NCI-H748 treated with DMSO at 0.1 percent for 48 hours (cell line): ENCODE results near the gene IRX4.

Experiments
- DNase-seq: peaks from one replicate; lab custom pipeline; 2025; lab: John Stamatoyannopoulos, UW

The IRX4 gene

GRCh38 chr5:1891391-1891790, 8.7 kb upstream of the IRX4 start:
- DNase-seq = no peak

- no peak for DNase-seq
These were observed 7.6 kb upstream of the IRX4 start for GRCh38 chr5:1890296-1890695.

- DNase-seq = no peak
These were observed 6.8 kb upstream of the IRX4 start for GRCh38 chr5:1889321-1890065.

DNA sequence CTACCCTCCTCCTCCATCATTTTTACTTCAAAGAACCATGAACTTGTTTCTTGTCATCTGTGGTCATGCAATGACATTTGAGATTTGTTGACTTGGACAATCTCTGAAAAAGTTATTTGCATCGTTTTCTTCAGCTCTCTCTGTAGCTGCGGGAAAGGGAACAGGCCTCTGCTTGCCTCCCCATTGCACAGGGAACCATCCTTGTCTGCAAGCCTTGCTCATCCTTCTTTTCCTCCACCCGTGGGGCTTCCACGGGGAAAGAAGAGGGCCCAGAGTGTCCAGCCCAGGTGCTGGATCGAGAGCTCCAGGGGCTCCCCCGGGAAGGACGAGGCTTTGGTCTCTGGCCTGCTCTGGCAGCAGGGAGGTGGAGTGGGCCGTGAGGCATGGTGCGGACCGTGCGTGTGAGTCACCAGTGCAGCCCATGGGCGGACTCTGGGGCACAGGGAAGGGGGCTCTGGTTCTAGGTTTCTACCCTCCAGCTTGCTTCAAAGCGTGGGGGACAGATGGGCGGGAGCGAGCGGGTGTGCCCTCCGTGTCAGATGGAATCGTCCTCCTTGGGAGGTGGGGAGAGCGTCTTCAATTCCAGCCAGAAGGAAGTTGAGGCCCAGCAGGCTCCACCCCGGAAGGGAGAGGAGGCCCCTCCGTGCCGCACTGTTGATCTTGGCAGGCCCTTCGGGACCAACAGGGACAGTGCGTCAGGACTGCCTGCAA, 6.0 kb upstream of the IRX4 start:
- DNase-seq = no peak

DNA sequence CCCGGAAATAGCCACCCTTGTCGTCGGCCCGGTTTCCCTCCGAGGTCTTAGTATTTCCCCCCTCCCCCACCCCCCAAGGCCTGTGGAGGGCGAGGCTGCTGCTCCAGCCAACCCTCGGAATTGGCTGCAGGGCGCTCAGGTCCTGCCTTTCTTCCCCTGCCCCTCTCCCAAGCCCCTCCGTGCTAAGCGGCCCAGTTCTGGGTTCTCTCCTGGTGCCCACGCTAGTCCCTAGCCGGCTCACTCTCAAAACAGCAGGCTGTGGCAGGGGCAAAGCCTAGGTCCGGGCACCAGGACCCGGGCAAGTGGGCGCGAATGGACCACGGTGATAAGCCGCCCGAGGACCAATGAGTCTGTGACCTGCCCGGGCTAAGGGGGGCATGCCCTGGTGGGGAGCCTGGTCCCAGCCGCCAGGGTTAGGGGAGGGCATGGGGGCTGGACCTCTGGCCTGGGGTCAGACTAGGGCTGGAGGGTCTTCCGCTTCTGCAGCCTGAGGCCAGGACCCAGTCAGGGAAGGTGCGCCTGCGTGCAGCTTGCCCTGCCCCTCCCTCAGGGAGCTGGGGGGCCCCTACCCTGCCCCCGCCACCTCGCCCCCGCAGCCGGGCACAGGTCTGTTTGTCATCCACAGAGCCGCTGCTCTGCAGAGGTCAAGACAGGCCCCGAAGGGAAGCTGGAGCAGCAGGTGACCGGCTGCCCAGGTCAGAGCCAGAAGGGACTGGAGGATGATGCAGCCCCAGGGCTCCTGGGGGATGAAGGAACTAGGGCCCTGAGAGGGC, 5.0 kb upstream of the IRX4 start:
- no peak for DNase-seq

DNA sequence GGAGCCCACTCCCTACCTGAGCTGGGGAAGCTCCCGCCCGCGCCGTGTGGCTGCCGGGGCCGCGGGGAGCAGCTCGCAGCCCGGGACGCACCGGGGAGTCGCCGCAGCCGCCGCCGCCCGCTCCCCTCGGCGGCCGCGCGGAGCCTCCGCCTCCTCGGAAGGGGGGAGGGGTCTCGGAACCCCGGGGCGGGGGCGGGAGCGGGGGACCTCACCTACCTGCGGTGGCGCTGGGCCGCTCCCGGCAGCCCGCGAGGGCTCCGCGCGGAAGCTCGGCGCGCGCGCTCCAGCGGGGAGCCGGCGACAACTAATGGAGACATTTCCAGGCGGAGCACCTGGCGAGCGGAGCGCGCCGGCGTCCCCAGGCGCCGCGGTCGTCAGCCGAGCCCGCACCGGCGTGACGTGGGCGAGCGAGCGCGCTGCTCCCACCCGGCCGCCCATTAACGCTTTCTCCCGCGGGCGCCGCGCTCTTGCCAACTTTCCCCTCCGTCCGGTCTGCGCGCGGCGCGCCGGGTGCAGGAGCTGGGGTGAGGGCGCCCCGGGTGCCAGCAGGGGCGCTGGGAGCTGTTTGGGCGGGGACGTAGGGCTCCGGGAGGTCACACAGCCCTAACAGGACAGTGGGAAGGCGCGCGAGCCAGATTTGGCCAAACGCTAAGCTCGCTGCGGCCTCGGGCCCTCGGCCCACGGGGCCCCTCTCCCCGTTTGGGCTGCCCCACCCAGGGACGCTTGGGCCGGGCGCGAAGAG, 4.3 kb upstream of the IRX4 start:
- no peak for DNase-seq

DNA sequence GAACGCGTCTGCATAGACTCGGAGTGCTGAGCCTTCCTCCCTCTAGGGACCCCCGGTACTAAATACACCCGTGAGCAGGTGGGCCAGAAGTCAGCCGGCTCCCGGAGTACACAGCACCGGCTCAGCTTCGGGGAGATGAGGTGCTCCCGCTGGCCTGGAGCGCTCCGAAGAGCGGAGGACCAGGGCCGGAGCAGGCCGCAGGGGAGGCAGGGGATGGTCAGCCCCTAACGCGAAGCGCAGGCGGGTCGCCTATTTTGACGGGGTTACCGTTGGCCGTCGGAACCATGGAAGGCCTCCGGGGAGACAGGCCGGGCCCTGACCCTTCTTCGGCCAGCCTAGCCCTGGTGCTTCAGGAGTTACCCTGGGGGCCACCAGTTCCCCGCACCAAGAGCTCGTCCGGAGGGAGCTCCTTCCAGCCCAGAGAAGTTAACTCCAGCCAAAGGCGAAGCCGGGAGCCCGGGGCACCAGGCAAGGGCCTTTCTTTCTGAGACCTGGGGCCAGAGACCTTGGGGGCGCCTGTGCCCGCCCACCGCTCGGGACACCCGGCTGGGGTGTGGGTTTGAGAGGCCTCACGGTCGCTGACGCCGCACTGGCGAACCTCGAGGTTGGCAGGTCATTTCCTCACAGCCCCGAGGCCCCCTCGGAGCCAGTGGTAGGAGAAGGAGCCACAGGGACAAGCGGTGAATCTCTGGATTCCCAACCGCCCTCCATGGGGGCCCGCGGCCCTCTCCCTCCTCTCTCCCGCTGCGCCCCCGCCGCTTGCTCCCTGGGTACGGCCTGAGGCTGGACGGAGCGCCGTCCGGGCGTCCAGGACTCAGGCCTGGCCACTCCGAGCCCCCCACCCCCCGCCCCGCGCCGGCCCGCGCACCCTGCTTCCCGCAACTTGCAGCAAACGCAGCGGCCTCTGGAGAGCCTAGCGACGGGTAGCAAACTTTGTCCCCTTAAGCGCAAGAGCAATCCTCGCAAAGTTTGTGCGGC, 3.4 kb upstream of the IRX4 start:
- no peak for DNase-seq

DNA sequence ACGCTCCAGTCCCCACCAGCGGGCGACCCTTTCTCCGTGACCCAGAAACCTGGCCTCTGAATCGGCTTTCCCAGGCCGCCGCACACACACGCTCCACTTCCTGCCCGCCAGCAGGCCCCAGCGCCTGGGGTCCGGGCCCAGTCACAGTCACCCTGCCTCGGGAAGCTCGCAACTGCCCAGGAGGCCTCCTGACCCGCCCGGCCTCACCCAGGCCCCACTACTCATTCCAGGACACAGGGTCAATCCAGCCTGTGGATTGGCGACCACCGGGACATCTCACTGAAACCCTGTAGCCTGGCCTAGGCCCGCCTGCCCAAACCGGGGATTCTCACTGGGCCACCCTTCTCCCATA, 2.7 kb upstream of the IRX4 start:
- DNase-seq = no peak

DNA sequence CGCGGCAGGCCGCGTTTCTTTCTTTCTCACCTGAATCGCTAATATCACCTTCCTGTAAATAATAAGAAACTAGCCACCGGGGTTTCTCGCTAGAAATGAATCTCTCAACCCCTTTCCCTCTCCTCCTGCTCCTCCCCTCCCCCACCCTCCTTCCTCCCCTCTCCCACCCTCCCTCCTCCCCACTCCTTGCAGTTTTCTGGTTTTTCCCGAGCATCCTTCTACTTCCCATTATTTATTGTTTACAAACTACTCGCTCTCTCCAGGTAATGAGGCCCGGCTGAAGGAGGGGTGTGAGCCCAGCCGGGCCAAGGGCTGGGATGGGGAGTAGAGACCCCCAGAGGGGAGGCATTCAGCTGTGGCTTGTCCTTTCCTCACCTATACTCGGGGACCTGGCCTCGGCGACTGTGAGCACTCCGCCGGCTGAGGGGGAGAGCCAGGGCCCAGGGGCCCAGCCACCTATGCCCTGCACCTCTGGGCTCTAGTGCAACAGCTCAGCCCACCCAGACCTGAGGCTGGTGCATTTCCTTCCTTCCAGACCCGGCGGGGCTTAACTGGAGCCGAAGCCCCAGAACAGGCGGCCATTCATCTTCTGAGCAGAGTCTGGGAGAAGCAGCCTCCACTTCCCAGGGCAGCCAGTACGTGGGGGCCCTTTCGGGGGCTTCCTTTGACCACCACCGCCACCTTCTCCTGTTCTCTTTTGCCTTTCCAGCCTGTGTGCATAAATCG, 2.1 kb upstream of the IRX4 start:
- DNase-seq = no peak

DNA sequence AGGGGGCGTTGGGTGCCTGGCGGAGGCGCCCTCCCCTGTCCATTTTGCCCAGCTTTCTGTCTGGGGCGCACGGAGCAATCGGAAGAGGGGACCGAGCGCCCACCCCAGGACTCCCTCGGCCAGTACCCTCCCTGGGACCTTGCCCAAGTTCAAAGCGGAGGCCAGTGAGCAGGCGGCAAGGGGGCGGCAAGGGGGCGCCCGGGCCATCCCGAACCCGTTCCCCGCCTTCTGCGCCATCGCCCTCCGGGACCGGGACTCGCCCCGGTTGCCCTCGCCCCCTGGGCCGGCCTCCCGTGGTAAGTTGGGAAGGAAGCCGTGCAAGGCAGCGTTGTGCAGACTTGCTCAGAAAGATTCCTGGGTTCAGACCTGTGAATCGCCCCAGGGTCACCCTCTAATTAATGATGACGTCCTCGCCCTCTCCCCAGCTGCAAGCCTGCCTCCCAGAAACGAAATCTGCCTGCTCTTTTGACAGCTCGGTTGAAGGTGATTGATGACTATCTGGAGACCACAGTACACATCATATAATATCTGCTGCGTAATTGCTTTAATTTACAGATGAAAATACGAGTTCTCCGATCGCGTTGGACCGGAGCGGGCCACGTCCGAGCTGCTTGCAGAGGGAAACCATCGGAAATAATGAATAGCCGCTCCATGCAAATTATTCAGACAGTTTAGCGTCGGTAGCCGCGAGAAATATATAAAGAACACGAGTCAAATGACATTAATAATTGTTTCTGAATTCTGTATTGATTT, 1.4 kb upstream of the IRX4 start:
- no peak for DNase-seq

- DNase-seq = peak; percentile 35
These were observed 597 bp upstream of the IRX4 start for GRCh38 chr5:1883120-1883924.

GRCh38 chr5:1881731-1882336, 891 bp downstream of the IRX4 start:
- no peak for DNase-seq

GRCh38 chr5:1881098-1881572, 1.6 kb downstream of the IRX4 start:
- DNase-seq = no peak

GRCh38 chr5:1880377-1881025, 2.2 kb downstream of the IRX4 start:
- DNase-seq = no peak

DNA sequence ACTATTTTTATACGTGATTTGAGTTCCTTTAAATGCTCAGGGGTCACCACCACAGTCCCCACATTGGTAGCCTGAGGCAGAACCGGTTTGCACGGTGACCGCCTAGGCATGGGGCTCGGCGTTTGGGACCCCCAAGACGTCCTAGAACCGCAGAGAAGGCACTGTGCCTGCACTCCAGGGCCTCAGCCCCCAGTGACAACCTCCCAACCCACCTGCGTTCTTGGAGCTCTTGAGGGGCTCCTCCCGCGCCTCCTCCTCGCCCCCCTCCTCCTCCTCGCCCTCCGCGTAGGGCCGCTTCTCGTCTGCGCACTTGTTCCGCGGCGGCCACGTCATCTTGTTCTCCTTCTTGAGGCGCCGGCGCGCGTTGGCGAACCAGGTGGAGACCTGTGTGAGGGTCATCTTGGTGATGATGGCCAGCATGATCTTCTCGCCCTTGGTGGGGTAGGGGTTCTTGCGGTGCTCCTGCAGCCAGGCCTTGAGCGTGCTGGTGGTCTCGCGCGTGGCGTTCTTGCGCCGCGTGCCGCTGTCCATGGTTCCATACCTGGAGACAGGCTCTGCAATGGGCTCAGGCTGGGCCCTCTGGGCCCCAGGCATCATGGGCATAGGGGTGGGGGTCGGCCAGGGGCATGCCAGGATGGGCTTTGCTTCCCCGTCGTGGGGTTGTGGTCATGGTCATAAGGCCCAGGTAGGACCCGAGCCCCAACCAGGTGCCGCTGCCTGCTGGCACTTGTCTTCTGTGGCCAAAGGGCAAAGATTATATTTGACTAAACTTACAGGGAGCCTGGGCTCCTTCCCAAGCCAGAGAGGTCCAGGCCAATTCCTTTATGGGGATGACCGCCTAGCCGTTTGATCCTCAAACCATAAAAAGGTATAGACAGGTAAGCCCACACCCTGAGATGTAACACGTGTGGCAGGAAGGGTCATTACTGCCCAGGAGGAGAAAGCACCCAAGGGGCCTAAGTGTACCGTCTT, 3.1 kb downstream of the IRX4 start:
- DNase-seq = no peak

- no peak for DNase-seq
These were observed 4.5 kb downstream of the IRX4 start for GRCh38 chr5:1878050-1878849.
